MG63 (cell line): ENCODE data around the gene ZNF57. TPM values are rescaled to one million over a fixed set of nuclear protein-coding genes. Genes with fewer than 3 reads are reported as not detected.

ENCODE experiments used
- total RNA-seq: library from RNA; depleted of rRNA; stranded (reverse); fragments of >200 nt; shearing (Covaris generic); gene quantifications from 2 replicates; pipeline ENCODE4 v1.2.3, GENCODE V29; 2014; ENCODE audit warnings: low replicate concordance; rRNA removed

ZNF57 gene
- total RNA-seq, 1 experiment from 2014 or later: 3.3 TPM

Other genes starting within 250 kb of the ZNF57 start
- gene GNG7, start 198.2 kb upstream of the ZNF57 start, total RNA-seq: 0.20 TPM in 1 of 2 replicates, not detected in the other
- gene DIRAS1, start 179.6 kb upstream of the ZNF57 start, total RNA-seq: 8.9 and 11.6 TPM in 2 replicates
- 36.4 and 42.7 TPM in 2 replicates for gene SLC39A3, start 160.9 kb upstream of the ZNF57 start, total RNA-seq
- 68.4 and 87.7 TPM in 2 replicates for gene SGTA, start 117.7 kb upstream of the ZNF57 start, total RNA-seq
- 127 and 179 TPM in 2 replicates for gene THOP1, start 115.4 kb upstream of the ZNF57 start, total RNA-seq
- 1.2 and 2.4 TPM in 2 replicates for gene ZNF554, start 81.1 kb upstream of the ZNF57 start, total RNA-seq
- 0.92 and 4.5 TPM in 2 replicates for gene ZNF555, start 59.5 kb upstream of the ZNF57 start, total RNA-seq
- 0.07 and 0.13 TPM in 2 replicates for gene ZNF556, start 33.6 kb upstream of the ZNF57 start, total RNA-seq
- 5.0 and 6.8 TPM in 2 replicates for gene ZNF77, start 44.0 kb downstream of the ZNF57 start, total RNA-seq
- gene TLE6, start 76.6 kb downstream of the ZNF57 start, total RNA-seq: not detected in 2 replicates
- 1.5 and 4.1 TPM in 2 replicates for gene TLE2, start 128.4 kb downstream of the ZNF57 start, total RNA-seq
- gene TLE5, start 161.6 kb downstream of the ZNF57 start, total RNA-seq: 165 and 217 TPM in 2 replicates
- 29.7 and 46.0 TPM in 2 replicates for gene GNA11, start 193.4 kb downstream of the ZNF57 start, total RNA-seq
- gene GNA15, start 235.1 kb downstream of the ZNF57 start, total RNA-seq: not detected in 2 replicates